Measurements from ENCODE around the gene MAP2K3.

The MAP2K3 gene

GRCh38 chr17:21282850-21283249 is 1.7 kb upstream of the MAP2K3 start:
- DNase-seq (ENCODE audit: low spot score): no peak

- DNase-seq (ENCODE audit: low spot score): no peak
Observed at GRCh38 chr17:21283482-21284318, 811 bp upstream of the MAP2K3 start.

GRCh38 chr17:21285164-21286065 is 904 bp downstream of the MAP2K3 start:
- DNase-seq (ENCODE audit: low spot score): no peak

- no peak for DNase-seq (ENCODE audit: low spot score)
Observed at GRCh38 chr17:21286066-21286770, 1.7 kb downstream of the MAP2K3 start.

- DNase-seq (ENCODE audit: low spot score): no peak
Observed at GRCh38 chr17:21286909-21287702, 2.6 kb downstream of the MAP2K3 start.

- peak; percentile 59 for DNase-seq (ENCODE audit: low spot score)
Observed at GRCh38 chr17:21287703-21288449, 3.4 kb downstream of the MAP2K3 start.

- DNase-seq (ENCODE audit: low spot score): no peak
Observed at GRCh38 chr17:21288571-21289017, 4.1 kb downstream of the MAP2K3 start.

- DNase-seq (ENCODE audit: low spot score): no peak
Observed at GRCh38 chr17:21289175-21289901, 4.8 kb downstream of the MAP2K3 start.

GRCh38 chr17:21289902-21290571 is 5.5 kb downstream of the MAP2K3 start:
- DNase-seq (ENCODE audit: low spot score): no peak

- no peak for DNase-seq (ENCODE audit: low spot score)
Observed at GRCh38 chr17:21291357-21291756, 6.8 kb downstream of the MAP2K3 start.

GRCh38 chr17:21291862-21292261 is 7.4 kb downstream of the MAP2K3 start:
- DNase-seq (ENCODE audit: low spot score): no peak

- no peak for DNase-seq (ENCODE audit: low spot score)
Observed at GRCh38 chr17:21292867-21293830, 8.6 kb downstream of the MAP2K3 start.

GRCh38 chr17:21293831-21294210 is 9.3 kb downstream of the MAP2K3 start:
- no peak for DNase-seq (ENCODE audit: low spot score)

GRCh38 chr17:21294321-21295035 is 10.0 kb downstream of the MAP2K3 start:
- no peak for DNase-seq (ENCODE audit: low spot score)

- DNase-seq (ENCODE audit: low spot score): no peak
Observed at GRCh38 chr17:21295036-21295952, 10.8 kb downstream of the MAP2K3 start.

Measured in iPS-NIHi11 (cell line).